ENCODE measurements around the gene PCSK1N. TPM values are rescaled to one million over a fixed set of nuclear protein-coding genes. Genes with fewer than 3 reads are reported as not detected.

Gene PCSK1N
- total RNA-seq, 1 donor: not detected

GRCh38 chrX:48839686-48840085 is 4.3 kb upstream of the PCSK1N start:
- Histone ChIP-seq H3K4me3 (ENCODE audit: insufficient read depth, low read length) (no peak overlapping the region), H3K4me2 (ENCODE audit: insufficient read depth, low read length) (no peak overlapping the region), H3K9me3 (ENCODE audit: low read depth, low read length) (no peaks in the 10 kb centered on the region), H3K4me1 (ENCODE audit: insufficient read depth, low read length) (no peaks in the 10 kb centered on the region), H3K79me2 (ENCODE audit: insufficient read depth, low read length) (no peaks in the 10 kb centered on the region), H2AFZ (ENCODE audit: low read length) (no peak overlapping the region), H4K20me1 (ENCODE audit: insufficient read depth, low read length) (no peaks in the 10 kb centered on the region), H3K27ac (ENCODE audit: low read depth, low read length) (no peak overlapping the region), H3K27me3 (ENCODE audit: insufficient read depth, low read length) (peaks cover under 1% of the 10 kb centered on the region), H3K36me3 (ENCODE audit: insufficient read depth, low read length) (no peaks in the 10 kb centered on the region)
- no peak for TF ChIP-seq CTCF (IDR thresholded peaks at IDR 0.05; ENCODE audit: extremely low read depth, low read depth, low read length)
- DNase-seq (ENCODE audit: insufficient read length, low spot score, missing footprints): no peak

GRCh38 chrX:48834383-48834709 is 1.1 kb downstream of the PCSK1N start:
- H4K20me1 ChIP-seq (ENCODE audit: insufficient read depth, low read length): no peaks in the 10 kb centered on the region
- H3K4me3 ChIP-seq (ENCODE audit: insufficient read depth, low read length): no peak overlapping the region
- H3K27me3 ChIP-seq (ENCODE audit: insufficient read depth, low read length): peaks cover 20% of the 10 kb centered on the region
- no peaks in the 10 kb centered on the region for H3K79me2 ChIP-seq (ENCODE audit: insufficient read depth, low read length)
- H2AFZ ChIP-seq (ENCODE audit: low read length): no peak overlapping the region
- no peaks in the 10 kb centered on the region for H3K36me3 ChIP-seq (ENCODE audit: insufficient read depth, low read length)
- no peak overlapping the region for H3K27ac ChIP-seq (ENCODE audit: low read depth, low read length)
- H3K9me3 ChIP-seq (ENCODE audit: low read depth, low read length): no peaks in the 10 kb centered on the region
- TF ChIP-seq CTCF (IDR thresholded peaks at IDR 0.05; ENCODE audit: extremely low read depth, low read depth, low read length): no peak
- no peak overlapping the region for H3K4me2 ChIP-seq (ENCODE audit: insufficient read depth, low read length)
- peak; percentile 67 for DNase-seq (ENCODE audit: insufficient read length, low spot score, missing footprints)
- H3K4me1 ChIP-seq (ENCODE audit: insufficient read depth, low read length): no peaks in the 10 kb centered on the region

GRCh38 chrX:48833542-48834138 is 1.8 kb downstream of the PCSK1N start:
- H3K4me3 ChIP-seq (ENCODE audit: insufficient read depth, low read length): no peak overlapping the region
- peaks cover 20% of the 10 kb centered on the region for H3K27me3 ChIP-seq (ENCODE audit: insufficient read depth, low read length)
- H3K27ac ChIP-seq (ENCODE audit: low read depth, low read length): no peak overlapping the region
- H3K79me2 ChIP-seq (ENCODE audit: insufficient read depth, low read length): no peaks in the 10 kb centered on the region
- DNase-seq (ENCODE audit: insufficient read length, low spot score, missing footprints): peak; percentile 66
- H2AFZ ChIP-seq (ENCODE audit: low read length): no peak overlapping the region
- H3K9me3 ChIP-seq (ENCODE audit: low read depth, low read length): no peaks in the 10 kb centered on the region
- no peaks in the 10 kb centered on the region for H3K4me1 ChIP-seq (ENCODE audit: insufficient read depth, low read length)
- no peaks in the 10 kb centered on the region for H3K36me3 ChIP-seq (ENCODE audit: insufficient read depth, low read length)
- no peak for TF ChIP-seq CTCF (IDR thresholded peaks at IDR 0.05; ENCODE audit: extremely low read depth, low read depth, low read length)
- no peak overlapping the region for H3K4me2 ChIP-seq (ENCODE audit: insufficient read depth, low read length)
- no peaks in the 10 kb centered on the region for H4K20me1 ChIP-seq (ENCODE audit: insufficient read depth, low read length)

- TF ChIP-seq CTCF (IDR thresholded peaks at IDR 0.05; ENCODE audit: extremely low read depth, low read depth, low read length): no peak
Observed at GRCh38 chrX:48831909-48832291, 3.5 kb downstream of the PCSK1N start.

More at GRCh38 chrX:48831909-48832291, 3.5 kb downstream of the PCSK1N start:
- H3K4me2 ChIP-seq (ENCODE audit: insufficient read depth, low read length): no peak overlapping the region
- no peaks in the 10 kb centered on the region for H3K4me1 ChIP-seq (ENCODE audit: insufficient read depth, low read length)
- no peaks in the 10 kb centered on the region for H3K9me3 ChIP-seq (ENCODE audit: low read depth, low read length)
- H2AFZ ChIP-seq (ENCODE audit: low read length): no peak overlapping the region
- H3K27ac ChIP-seq (ENCODE audit: low read depth, low read length): no peak overlapping the region
- no peaks in the 10 kb centered on the region for H4K20me1 ChIP-seq (ENCODE audit: insufficient read depth, low read length)
- H3K27me3 ChIP-seq (ENCODE audit: insufficient read depth, low read length): peaks cover 20% of the 10 kb centered on the region
- DNase-seq (ENCODE audit: insufficient read length, low spot score, missing footprints): peak; percentile 71
- H3K4me3 ChIP-seq (ENCODE audit: insufficient read depth, low read length): no peak overlapping the region
- no peaks in the 10 kb centered on the region for H3K79me2 ChIP-seq (ENCODE audit: insufficient read depth, low read length)
- no peaks in the 10 kb centered on the region for H3K36me3 ChIP-seq (ENCODE audit: insufficient read depth, low read length)
